ENCODE results near the gene NECTIN4.

Gene NECTIN4

GRCh38 chr1:161085165-161085564, 4.2 kb downstream of the NECTIN4 start:
- no peak for TF ChIP-seq CTCF (conservative IDR thresholded peaks at IDR 0.05; ENCODE audit: low read depth)
- ChIA-PET POLR2A (ENCODE audit: low non-redundant PET) (interaction anchor here (0.5 to 0.6 kb wide), 2 partner anchors 18 to 677 kb away, joined by 4 to 5 read pairs; no protein-coding TSS in a partner anchor), CTCF (interaction anchor here (0.6 to 1.8 kb wide), 4 partner anchors 9 to 126 kb away, joined by 3 to 5 read pairs (median 5); partner anchors contain the start of gene KLHDC9)
- DNase-seq (ENCODE audit: low spot score) = no peak
- H3K27ac ChIP-seq = peak overlapping the region; percentile 2; the same call in 1 of the 2 replicates

GRCh38 chr1:161084597-161084988, 4.8 kb downstream of the NECTIN4 start:
- H3K27ac ChIP-seq = peak overlapping the region; percentile 80
- DNase-seq (ENCODE audit: low spot score) = no peak
- ChIA-PET CTCF (interaction anchor here (0.6 to 1.8 kb wide), 6 partner anchors 8 to 126 kb away, joined by 3 to 11 read pairs (median 5); partner anchors contain the start of gene KLHDC9), POLR2A (ENCODE audit: low non-redundant PET) (interaction anchor here (0.5 kb wide), 1 partner anchor 676 kb away, joined by 4 read pairs; no protein-coding TSS in a partner anchor)
- no peak for TF ChIP-seq CTCF (conservative IDR thresholded peaks at IDR 0.05; ENCODE audit: low read depth)

- peak overlapping the region; percentile 80 for H3K27ac ChIP-seq
- no peak for TF ChIP-seq CTCF (conservative IDR thresholded peaks at IDR 0.05; ENCODE audit: low read depth)
- POLR2A ChIA-PET (ENCODE audit: low non-redundant PET) = interaction anchor here (0.5 kb wide), 1 partner anchor 40 kb away, joined by 5 read pairs; no protein-coding TSS in a partner anchor
- no peak for DNase-seq (ENCODE audit: low spot score)
- CTCF ChIA-PET = interaction anchor here (0.6 to 1.8 kb wide), 5 partner anchors 13 to 125 kb away, joined by 3 to 11 read pairs (median 5); partner anchors contain the start of gene KLHDC9
Observed at GRCh38 chr1:161083748-161084596, 5.4 kb downstream of the NECTIN4 start.

GRCh38 chr1:161082996-161083747, 6.2 kb downstream of the NECTIN4 start:
- POLR2A ChIA-PET (ENCODE audit: low non-redundant PET) = interaction anchor here (0.5 kb wide), 1 partner anchor 39 kb away, joined by 5 read pairs; no protein-coding TSS in a partner anchor
- peak; percentile 89 for DNase-seq (ENCODE audit: low spot score)
- H3K27ac ChIP-seq = peak overlapping the region; percentile 80
- CTCF ChIA-PET = interaction anchor here (1.5 to 1.8 kb wide), 3 partner anchors 12 to 15 kb away, joined by 3 to 5 read pairs (median 4); partner anchors contain the start of gene KLHDC9
- TF ChIP-seq CTCF (conservative IDR thresholded peaks at IDR 0.05; ENCODE audit: low read depth) = no peak

- no peak for TF ChIP-seq CTCF (conservative IDR thresholded peaks at IDR 0.05; ENCODE audit: low read depth)
- ChIA-PET POLR2A (ENCODE audit: low non-redundant PET) (no interaction called here), CTCF (interaction anchor here (1.5 to 1.8 kb wide), 2 partner anchors 11 to 15 kb away, joined by 3 to 4 read pairs; no protein-coding TSS in a partner anchor)
- no peak for DNase-seq (ENCODE audit: low spot score)
- H3K27ac ChIP-seq = peak overlapping the region; percentile 80
Observed at GRCh38 chr1:161082483-161082882, 6.9 kb downstream of the NECTIN4 start.

- TF ChIP-seq CTCF (conservative IDR thresholded peaks at IDR 0.05; ENCODE audit: low read depth) = no peak
Observed at GRCh38 chr1:161081519-161081918, 7.8 kb downstream of the NECTIN4 start.

More at GRCh38 chr1:161081519-161081918, 7.8 kb downstream of the NECTIN4 start:
- H3K27ac ChIP-seq = peak overlapping the region; percentile 80
- CTCF ChIA-PET = interaction anchor here (1.8 kb wide), 1 partner anchor 16 kb away, joined by 4 read pairs; no protein-coding TSS in a partner anchor
- DNase-seq (ENCODE audit: low spot score) = no peak
- POLR2A ChIA-PET (ENCODE audit: low non-redundant PET) = no interaction called here
